ENCODE measurements around the gene SKAP1. TPM values are rescaled to one million over a fixed set of nuclear protein-coding genes. Genes with fewer than 3 reads are reported as not detected.
A peak's percentile ranks its signal among the peaks of the same experiment; 100 is the strongest.
"Not testable (repeated sequence)": the region's sequence is repeated elsewhere in the genome, so short reads cannot be mapped to it uniquely, and the experiment has no call there.

The SKAP1 gene
- total RNA-seq, 1 donor from 2014 or later = 20.9 TPM

DNA sequence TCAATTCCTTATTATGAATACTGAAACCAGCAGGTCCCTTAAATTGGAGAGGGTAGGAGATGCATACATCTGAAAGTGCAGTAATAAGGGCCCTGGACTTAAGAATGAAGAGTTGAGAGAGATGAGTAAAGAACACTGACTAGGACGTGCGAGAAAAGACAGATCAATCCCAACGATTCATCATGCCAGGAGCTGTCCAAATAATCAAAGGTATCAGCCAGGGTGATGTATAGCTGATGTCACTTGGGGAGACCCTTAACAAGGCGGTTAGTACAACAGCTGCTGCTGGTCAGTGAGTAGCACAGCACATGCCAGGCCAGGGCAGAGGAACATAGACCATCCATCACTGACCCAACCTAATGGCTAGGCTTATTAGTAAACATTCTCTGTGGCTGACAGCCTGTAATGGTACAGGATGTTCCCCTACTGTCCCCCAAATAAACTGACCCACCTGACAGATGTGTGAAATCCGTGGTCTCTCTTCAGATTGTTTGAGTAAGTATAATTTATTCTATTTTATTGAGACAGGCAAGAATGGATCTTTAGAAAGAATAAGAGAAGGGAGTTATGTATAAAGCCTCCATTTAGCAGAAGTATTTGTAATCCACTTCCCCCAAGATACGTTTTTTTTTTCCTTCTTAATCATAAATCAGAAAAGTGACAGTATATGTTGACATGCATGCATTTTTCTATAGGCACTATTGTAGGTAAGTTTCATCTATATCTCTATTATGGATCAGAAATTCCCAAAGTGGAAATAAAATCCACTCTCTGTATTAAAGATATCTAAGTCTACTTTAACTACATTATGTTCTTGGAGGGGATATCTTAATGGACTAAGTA, 204.1 kb downstream of the SKAP1 start:
- DNase-seq (ENCODE audit: low spot score) = no peak
- no peak for ATAC-seq

DNA sequence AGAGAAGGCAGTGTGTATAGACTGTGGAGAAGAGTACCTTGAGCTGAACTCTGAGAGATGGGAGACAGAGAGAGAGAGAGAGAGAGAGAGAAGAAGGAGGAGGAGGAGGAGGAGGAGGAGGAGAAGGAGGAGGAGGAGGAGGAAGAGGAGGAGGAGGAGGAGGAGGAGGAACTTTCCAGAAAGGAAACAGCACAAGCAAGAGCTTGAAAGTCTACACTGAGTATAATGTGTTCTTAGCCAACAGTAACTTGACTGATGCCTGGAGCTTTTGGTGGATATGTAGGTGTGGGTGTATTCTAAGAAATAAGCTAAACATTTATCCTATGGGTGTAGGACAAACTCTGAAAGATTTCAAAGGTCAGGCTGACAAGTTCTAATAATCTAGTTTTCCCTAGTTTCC, 206.1 kb downstream of the SKAP1 start:
- no peak for DNase-seq (ENCODE audit: low spot score)
- ATAC-seq = no peak

DNA sequence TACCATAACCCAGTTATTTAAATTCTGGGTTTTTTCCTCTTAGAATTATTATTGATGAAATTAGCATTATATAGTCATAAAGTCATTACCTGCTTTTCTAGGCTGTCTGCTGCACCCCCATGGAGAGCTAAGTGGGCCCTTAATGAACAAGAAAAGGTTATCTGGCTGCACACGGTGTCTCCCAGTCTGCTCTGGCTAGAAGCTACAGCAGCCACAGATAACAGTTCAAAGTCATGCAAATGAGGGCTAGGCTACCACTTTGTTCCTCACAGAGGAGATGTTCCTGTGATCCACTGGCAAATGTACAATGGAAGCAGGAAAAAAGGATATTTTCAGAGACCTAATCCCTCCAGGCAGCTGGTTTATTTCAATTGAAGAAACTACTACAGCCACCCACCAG, 210.4 kb downstream of the SKAP1 start:
- DNase-seq (ENCODE audit: low spot score) (no peak), ATAC-seq (no peak)

DNA sequence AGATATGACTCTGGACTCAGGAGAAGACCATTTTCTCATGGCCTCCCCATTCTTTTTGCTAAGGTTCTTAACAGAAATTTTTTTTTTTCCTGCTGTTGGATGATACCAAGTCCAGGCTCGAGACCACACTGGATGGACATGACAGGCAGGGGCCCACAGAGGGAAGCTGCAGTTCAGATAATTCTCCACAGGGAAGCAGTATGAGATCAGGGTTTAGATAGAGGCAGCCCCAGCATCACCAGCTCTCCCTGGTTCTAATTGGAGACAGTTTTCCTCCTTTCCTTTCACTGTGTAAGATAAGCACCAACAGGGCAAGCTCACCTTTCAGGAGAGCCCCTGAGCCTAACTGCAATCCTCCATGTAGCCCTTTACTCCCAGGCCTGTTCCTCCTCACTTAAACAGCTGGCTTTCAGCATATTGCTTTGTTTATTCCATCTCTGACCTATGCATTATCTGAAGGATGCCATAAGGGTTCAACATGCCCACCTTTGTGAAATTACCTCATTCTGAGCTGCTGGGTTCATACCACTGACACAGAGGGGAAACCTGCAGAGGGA, 214.4 kb downstream of the SKAP1 start:
- no peak for DNase-seq (ENCODE audit: low spot score)

DNA sequence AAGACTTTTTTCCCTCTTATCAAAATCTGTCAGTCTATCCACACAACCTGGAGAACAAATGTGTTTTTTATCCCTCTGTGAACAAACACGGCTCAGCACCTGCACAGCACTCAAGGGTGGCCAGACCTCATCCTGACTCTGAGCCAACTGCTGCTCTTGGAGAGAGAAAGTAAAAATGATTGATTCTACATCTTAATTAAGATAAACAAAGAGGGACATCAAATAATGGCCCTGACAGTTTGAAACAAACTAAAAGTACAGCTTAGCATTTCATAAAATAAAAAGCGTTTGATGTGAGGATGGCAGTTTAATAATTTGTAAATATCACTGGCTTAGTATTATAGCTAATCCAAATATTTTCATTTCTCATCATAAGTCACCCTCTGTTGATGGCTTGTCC, 216.2 kb downstream of the SKAP1 start:
- no peak for DNase-seq (ENCODE audit: low spot score)
- ATAC-seq = no peak

More for the DNA sequence above, 214.4 kb downstream of the SKAP1 start:
- ATAC-seq = peak; percentile 39

DNA sequence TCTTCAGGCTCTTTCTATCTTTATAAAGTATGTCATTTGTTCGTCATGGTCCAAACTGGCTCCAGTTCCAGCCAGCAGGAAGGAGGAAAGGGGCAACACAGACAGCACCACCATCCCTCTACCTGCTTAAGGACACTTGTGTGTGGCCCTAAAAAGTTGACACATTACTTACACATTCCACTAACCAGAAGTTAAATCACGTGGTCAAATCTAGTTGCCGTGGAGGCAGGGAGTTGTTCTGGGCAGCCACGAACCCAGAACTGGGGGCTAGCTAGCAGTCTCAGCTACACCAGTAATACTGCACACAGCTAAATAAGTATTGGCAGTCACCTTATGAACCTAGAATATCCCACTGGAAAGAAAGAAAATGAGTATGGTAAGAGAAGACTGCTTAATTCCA, 218.2 kb downstream of the SKAP1 start:
- ATAC-seq (no peak), DNase-seq (ENCODE audit: low spot score) (no peak)

DNA sequence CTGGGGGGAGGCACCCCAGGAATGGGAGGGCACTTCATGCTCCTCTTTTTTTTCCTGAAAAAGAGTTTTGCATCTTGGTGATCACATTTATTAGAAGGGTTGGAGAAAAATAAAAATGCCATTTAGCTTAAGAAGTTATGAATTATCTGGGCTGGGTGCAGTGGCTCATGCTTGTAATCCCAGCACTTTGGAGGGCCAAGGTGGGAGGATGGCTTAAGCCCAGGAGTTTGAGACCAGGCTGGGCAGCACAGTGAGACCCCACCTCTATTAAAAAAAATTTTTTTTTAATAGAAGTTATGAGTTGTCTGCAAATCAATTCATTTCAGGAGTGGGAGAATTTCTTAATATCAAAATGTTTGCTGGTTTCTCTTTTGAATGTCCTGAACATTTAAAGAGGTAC, 219.0 kb downstream of the SKAP1 start:
- ATAC-seq (no peak), DNase-seq (ENCODE audit: low spot score) (no peak)

DNA sequence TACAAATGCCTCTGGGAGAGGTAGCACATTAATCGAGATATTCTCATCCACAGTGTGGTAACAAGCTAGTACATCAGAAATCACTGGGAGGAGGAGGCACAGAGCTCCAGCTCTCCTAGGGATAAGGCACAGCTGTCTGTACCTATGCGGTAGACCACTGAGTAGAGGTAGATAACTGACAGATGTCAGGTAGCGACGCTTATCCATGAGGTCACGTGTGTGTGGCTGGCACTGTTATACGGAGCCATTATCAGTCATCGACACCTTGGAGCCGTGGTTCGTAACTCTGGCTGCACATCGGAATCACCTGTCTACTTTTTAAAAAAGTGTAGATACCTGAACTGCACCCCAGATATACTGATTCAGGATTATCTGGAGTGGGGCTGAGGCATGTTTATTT, 220.0 kb downstream of the SKAP1 start:
- ATAC-seq = no peak
- DNase-seq (ENCODE audit: low spot score) = no peak

DNA sequence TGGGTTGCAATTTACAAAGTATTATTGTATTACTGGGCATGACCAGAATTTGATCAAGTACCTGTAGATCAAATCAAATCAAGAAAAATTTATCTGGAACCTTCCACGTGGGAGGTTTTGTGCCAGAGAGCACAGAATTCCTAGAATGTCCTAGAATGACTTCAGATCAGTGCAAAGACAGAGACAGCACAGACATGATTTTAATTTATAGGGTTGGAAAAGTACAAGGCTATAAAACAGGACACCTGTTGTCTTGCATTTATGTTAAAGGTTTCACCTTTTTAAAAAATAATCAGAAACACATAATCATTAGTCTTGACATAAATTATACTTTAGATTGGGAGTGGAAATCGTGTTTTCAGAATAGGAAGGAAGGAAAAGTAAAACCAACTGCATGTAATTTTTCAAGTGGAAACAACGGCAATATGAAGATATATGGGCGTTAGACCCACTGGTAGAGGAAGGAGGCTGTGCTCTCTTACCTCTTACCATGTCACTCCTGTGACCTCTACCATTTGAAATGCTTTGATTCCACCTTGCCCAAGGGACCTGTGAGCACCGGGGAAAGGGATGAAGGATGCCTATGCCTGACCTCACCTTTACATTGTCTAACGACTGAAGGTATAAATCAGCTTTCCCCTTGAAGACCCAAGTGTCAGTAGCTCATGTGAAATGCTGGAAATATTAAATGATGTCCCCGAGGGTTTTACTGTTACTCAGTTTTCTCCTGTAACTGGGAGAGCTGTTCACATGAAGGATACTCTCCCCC, 222.1 kb downstream of the SKAP1 start:
- no peak for ATAC-seq
- DNase-seq (ENCODE audit: low spot score) = no peak

DNA sequence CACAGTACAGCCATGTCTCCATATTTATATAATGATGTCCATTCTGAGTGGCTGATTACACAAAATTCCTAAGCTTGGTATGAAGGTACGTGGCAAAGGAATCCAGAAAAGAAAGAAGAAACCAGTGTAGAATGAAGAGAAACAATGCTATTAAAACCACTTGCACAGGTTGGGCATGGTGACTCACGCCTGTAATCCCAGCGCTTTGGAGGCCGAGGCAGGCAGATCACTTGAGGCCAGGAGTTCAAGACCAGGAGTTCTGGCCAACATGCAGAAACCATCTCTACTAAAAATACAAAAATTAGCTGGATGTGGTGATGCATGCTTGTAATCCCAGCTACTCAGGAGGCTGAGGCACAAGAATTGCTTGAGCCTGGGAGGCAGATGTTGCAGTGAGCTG, 223.0 kb downstream of the SKAP1 start:
- ATAC-seq = not testable (repeated sequence)

DNA sequence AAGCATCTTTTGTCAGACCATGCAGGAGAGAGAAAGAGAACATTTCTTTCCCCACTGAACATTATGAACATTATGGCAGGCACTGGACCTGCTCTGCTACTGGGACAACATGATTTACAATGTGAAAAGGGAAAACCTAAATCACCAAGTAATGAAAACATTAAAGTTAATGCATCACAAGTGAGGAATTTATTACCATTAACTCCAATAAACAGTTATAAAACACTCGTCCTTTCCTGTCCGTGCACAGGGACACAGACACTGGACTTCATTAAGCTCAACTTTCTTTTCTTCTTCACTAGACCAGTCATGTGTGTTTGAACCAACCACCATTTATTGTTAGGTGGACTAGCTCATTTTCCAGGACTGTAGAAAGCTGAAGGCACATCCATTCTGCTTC, 227.1 kb downstream of the SKAP1 start:
- ATAC-seq = no peak

More for the DNA sequence above, 223.0 kb downstream of the SKAP1 start:
- not testable (repeated sequence) for DNase-seq (ENCODE audit: low spot score)

DNA sequence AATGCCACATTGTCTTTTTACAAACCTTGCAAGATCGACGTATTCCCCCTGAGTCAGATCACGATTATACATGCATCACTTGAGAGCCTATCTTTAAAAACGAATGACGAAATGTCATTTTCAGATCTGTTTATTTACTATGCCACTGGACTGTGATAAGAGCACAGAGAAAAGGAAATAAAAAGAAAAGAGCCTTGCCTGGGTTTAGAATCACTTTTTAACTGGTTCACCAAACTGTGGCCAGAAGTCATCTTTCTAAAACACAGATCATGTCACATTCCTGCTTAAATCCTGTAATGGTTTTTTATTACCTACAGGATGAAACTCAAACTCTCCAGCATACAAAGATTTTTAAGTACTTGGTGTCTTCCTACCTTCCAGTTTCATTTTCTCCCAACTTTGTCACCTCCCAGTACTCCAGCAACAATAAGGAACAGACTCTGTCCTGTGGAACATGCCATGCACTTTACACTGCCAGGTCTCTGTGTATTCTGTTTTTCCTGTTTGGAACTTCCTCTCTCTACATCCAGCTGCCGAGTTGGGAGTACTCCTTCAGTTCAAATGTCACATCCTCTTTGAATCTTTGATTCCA, 231.0 kb downstream of the SKAP1 start:
- no peak for DNase-seq (ENCODE audit: low spot score)
- peak; percentile 59 for ATAC-seq

More for the DNA sequence above, 227.1 kb downstream of the SKAP1 start:
- no peak for DNase-seq (ENCODE audit: low spot score)

DNA sequence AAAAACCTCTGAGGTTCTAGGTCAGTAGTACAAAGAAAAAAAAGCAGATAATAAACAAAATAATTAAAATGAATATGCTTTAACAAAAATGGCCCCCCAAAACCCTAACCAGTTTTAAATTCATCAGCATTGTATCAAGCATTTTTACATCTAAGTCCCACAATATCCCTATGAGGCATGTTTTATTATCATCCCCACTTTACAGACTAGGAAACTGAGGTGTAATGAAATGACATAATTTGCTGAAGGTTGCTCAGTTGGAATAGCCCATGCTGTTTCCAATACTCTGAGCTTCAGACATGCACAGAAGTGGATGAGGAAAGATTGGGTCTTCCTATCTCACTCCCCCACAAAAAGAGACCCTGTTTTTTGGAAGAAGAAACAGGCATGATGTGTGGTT, 234.1 kb downstream of the SKAP1 start:
- ATAC-seq (no peak), DNase-seq (ENCODE audit: low spot score) (no peak)

DNA sequence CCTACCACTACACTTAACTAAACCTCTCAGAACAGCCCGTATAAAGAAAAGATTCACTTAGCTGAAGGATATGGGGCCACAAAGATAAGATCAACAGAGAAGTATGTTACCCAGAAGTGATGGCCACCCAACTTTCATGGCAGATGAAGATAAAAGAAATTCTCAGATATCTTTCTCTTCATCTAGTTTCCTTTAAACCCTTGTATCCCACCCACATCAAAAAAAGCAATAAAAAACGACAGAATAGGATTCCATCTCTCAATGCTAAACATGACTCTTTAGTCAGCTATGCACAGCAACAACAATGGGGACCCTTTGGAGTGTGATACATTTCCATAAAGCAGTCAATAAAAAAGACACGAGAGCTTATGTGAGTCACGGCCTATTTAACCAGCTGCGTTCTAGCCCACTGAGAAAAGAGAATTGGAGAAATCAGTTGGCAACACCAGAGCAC, 235.9 kb downstream of the SKAP1 start:
- no peak for ATAC-seq
- no peak for DNase-seq (ENCODE audit: low spot score)

DNA sequence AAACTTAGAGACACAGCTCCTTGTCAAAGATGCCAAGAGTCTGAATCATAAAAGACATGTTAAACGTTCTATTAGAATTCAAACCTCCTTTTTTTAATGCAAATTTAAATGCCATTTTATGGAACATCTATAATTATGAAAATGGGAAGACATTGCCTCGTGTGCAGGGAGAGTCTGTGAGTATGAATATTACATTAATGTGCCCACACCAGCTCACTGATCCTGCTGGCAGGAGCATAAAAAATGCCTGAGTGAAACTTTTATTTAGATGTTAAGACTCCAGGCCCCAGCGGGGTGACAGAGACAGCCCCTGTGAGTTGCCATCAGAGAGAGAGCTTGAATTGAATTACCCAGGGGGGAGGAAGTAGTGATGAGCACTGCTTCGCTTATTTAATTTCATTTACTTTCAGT, 237.7 kb downstream of the SKAP1 start:
- DNase-seq (ENCODE audit: low spot score) (no peak), ATAC-seq (no peak)

DNA sequence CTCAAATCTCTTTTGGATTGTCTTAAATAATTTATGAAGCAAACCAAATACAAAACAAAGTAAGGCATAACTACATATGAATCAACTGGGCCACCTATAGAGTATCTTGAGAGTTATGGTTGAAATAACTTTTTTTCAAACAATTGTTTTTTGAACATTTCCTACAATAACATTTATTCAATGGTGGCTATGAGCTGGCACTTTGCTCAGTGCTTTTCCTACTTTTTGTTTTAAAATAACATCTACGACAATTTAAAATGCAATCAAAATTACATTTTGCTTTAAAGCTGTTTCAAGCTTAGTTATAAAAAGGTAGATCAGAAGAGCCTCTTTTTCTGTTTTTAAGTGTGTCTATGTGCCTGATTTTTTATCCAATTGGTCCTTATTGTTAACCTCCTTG, 238.7 kb downstream of the SKAP1 start:
- ATAC-seq (no peak), DNase-seq (ENCODE audit: low spot score) (no peak)

DNA sequence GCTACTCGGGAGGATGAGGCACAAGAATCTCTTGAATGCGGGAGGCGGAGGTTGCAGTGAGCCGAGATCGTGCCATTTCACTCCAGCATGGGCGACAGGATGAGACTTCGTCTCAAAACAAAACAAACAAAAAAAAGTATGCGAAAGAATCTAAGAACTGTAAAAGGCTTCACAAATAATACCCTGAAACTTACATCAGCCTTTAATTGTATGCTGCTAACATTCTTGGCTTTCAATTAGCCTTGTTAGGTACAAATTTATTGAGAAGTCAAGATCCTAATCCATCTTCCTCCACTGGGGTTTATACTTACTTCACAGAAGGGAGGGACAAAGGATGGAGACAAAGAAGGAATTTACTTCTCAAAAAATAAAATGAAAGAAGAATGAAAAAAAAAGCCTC, 239.1 kb downstream of the SKAP1 start:
- ATAC-seq = no peak
- DNase-seq (ENCODE audit: low spot score) = no peak

DNA sequence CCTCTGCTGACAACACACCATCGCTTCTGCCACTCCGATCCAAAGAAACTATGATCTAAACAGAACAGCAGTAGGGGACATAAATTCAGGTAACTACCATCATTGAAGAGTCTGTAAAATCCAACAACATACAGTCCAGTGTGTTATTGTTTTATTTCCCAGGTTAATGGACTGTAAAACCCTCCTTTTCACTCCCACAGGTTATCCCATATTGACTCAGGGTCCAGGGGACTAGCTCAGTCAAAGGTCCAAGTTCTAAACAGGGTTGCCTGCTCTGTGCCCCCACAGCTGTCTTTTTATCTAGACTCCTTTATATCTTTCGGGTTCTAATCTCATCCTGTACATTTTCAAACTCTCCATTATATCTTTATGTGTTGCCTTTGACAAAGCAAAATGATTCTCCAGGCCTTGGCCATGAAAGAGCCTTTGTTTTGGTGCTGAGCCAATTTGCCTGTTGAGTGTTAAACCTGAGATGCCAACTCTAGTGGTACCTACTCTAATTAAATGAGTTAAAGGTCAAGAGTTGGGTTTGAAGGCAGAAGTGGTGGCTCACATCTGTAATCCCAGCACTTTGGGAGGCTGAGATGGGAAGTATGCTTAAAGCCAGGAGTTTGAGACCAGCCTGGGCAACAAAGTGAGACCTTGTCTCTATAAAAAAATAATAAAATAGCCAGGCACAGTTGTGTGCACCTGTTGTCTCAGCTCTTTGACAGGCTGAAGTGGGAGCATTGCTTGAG, 242.0 kb downstream of the SKAP1 start:
- ATAC-seq = no peak
- DNase-seq (ENCODE audit: low spot score) = no peak

DNA sequence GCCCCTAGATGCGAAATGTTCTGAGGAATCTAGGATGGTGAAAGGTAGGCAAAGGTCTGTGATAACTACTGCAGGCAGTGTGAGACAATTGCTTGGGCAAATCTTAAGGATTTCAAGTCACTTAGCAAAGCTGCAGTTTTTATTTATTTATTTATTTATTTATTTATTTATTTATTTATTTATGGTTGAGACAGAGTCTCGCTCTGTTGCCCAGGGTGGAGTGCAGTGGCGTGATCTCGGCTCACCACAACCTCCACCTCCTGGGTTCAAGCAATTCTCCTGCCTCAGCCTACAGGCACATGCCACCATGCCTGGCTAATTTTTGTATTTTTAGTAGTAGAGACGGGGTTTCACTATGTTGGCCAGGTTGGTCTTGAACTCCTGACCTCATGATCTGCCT, 243.7 kb downstream of the SKAP1 start:
- ATAC-seq; DNase-seq (ENCODE audit: low spot score): not testable (repeated sequence)

DNA sequence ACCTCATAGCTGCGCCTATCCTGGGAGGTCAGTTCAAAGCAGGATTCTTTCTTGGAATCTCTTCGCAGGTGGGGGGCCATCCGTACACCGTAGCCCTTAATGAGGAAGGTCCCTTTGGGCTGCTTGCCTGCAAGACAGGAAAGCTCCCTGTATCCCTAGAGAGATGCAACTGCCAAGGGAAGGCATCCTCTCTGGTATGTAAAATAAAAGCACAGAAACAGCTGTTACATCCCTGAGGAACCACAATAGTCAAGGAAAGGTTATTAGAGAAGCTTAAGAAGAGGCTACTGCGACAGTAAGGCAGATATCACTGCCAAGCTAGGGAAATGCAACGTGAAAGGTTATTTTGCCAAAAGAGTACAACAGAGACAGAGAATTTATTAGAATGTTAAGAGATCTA, 245.3 kb downstream of the SKAP1 start:
- no peak for ATAC-seq
- no peak for DNase-seq (ENCODE audit: low spot score)

DNA sequence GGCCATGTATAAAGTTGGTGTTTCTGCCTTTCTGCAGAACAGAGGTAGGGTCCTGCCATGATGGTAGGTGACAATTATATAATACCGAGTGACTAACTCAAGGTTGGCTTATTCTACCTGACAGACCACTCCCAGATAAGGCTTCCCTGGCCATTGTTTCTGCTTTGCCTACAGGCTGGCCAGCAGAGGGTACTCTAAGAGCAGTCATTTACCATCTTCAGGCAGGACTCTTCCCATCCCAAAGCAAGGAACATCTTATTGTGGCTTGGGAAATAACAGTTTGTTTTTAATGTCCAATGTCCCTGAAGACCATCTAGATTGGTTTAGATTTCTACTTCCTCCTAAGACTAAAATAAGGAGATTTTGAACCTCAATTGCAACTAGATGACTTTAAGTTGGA, 248.4 kb downstream of the SKAP1 start:
- ATAC-seq (no peak), DNase-seq (ENCODE audit: low spot score) (no peak)
